ENCODE results near the gene H1-8. TPM values are rescaled to one million over a fixed set of nuclear protein-coding genes. Genes with fewer than 3 reads are reported as not detected.

Gene H1-8
- not detected in 2 replicates for total RNA-seq

DNA sequence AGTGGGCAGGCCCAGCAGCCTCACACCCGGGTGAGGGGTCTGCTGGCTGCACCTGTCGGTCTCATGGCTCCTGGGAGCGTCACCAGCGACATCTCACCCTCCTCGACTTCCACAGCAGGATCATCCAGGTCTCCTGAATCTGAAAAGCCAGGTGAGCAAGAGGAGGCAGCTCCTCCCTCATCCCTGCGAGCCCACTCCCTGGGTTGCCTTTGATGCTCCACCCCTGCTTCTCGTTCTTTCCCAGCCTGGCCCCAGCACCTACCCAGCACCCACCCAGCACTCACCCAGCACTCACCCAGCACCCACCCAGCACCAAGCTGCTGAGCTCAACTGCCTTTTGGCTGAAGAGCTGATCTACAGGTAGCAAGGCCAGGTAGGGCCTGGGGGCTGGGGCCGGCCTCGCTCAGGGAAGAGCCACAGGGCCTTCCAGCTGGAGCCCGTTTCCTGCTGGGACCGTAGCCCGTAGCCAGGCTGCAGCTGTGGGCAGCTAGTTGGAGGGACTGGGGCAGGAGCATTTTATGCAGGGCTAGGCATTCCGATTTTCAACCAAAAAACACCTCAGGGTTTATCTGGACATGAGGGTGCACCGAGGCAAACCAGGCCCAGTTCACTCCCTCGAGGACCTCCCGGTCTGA is at the start of gene H1-8:
H1-8 (plus strand) TSS at position 20 of the 635 bp plus-strand sequence; CDS start at position 64, 44 bp downstream.

GRCh38 chr3:129528589-129529100 is 14.3 kb upstream of the H1-8 start, which contains the start of gene RHO:
Gene RHO (plus strand): TSS chr3:129528639. CDS start chr3:129528734, 95 bp downstream.

Small RNA genes within 50 kb of the gene (small RNA-seq; reads per million reads assigned to genes)
- gene RN7SL752P (ENCODE audit: low replicate concordance): not detected

Other genes starting within 250 kb of the H1-8 start
- gene EFCAB12, start 114.5 kb upstream of the H1-8 start, total RNA-seq: under 0.01 and 0.22 TPM in 2 replicates
- gene MBD4, start 103.2 kb upstream of the H1-8 start, total RNA-seq: 27.3 and 42.2 TPM in 2 replicates
- 15.3 and 21.2 TPM in 2 replicates for gene IFT122, start 103.0 kb upstream of the H1-8 start, total RNA-seq
- not detected in 2 replicates for gene RHO, start 14.5 kb upstream of the H1-8 start, total RNA-seq
- 75.3 and 86.9 TPM in 2 replicates for gene PLXND1, start 63.5 kb downstream of the H1-8 start, total RNA-seq

Measured in placental pericyte (primary cell).